ENCODE measurements around the gene ENTPD7.

Gene ENTPD7

DNA sequence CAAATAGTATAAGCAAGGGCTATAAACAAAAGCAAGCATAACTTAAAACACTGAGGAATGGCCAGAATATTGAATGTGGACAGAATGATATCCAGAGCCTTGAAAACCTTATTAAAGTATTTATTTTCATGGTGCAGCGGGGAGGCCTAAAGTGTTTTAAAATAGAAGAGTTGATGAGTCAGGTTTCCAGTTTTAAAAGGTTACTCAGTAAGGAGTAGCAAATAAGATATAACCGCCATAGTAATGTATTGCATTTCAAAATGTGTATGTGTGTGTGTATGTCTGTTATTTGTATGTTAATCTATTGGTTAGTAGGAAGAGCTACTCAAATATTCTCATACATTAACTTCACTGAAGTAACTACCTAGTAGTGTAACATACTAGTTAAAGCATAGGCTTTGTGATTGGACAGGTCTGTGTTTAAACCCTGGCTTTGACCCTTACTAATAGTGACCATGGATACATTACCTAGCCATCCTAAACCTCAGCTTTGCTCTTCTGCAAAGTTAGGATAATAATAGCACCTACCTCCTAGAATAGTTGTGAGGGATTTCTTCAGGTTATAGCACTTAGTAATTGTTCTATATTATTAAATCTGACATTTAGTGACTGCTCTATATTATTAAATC, 89.6 kb downstream of the ENTPD7 start:
- DNase-seq, result no peak

DNA sequence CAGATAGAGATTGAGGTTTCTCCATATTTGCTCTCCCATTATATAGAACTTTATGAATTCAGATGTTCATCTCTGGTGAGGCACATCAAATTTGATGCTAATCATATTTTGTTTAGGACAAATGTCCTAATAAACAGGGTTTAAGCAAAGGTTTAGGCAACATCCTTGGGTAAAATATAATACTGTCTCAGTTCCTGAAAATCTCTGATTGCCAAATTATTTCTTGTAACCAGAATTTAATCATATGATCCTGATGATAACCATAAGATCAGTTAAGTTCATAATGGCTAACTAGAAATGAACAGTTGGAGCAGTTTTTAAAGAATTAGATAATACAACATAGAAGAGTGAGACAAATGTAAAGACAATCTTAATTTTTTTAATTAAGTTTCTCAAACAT, 91.3 kb downstream of the ENTPD7 start:
- DNase-seq, result no peak

- DNase-seq, result no peak
Measured at GRCh38 chr10:99754670-99755069, 95.4 kb downstream of the ENTPD7 start.

Measured in NCI-H526 treated with DMSO at 0.1 percent for 48 hours (cell line).